NB4 (cell line): Measurements from ENCODE around the gene SLIT1.
A peak's percentile ranks its signal among the peaks of the same experiment; 100 is the strongest.

Experiments used
- DNase-seq: peaks from one replicate; pipeline ENCODE4 v3.0.0; 2010; ENCODE audit warnings: low read depth
- H3K4me3 ChIP-seq: one replicate; pipeline ENCODE4 v1.5.1; 2011; ENCODE audit warnings: mild to moderate bottlenecking, low read depth, low read length, moderate library complexity
- MYC ChIP-seq: IDR thresholded peaks from 2 replicates; pipeline ENCODE4 v1.6.1; 2011; ENCODE audit warnings: low read depth, low read length
- POLR2A ChIP-seq: IDR thresholded peaks from 2 replicates; pipeline ENCODE4 v1.6.1; 2011; ENCODE audit warnings: mild to moderate bottlenecking; ENCODE audit not compliant: insufficient read length; ENCODE audit errors: extremely low read depth
- TF ChIP-seq, protein P1 (sequence below): IDR thresholded peaks from 2 replicates; pipeline ENCODE4 v1.6.1; 2011; ENCODE audit warnings: low read depth, low read length
- TF ChIP-seq, protein P2 (sequence below): IDR thresholded peaks from one replicate; pipeline ENCODE4 v1.5.1; 2012; ENCODE audit warnings: low read depth, low read length

The SLIT1 gene

DNA sequence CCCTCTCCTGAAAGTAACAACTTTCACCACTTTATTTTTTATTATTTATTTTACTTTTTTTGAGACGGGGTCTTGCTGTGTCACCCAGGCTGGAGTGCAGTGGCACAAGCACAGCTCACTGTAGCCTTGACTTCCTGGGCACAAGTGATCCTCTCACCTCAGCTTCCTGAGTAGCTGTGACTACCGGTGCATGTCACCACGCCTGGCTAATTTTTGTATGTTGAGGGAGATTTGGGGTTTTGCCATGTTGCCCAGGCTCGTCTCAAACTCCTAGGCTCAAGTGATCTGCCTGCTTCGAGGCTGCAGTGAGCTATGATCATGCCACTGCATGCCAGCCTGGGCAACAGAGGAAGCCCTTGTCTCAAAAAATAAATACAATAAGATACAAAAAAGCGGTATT is 14.9 kb upstream of the SLIT1 start:
- no peak overlapping the region for H3K4me3 ChIP-seq
- TF ChIP-seq, protein P1, sequence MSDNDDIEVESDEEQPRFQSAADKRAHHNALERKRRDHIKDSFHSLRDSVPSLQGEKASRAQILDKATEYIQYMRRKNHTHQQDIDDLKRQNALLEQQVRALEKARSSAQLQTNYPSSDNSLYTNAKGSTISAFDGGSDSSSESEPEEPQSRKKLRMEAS = no peak
- TF ChIP-seq POLR2A (no peak), MYC (no peak)
- TF ChIP-seq, protein P2, sequence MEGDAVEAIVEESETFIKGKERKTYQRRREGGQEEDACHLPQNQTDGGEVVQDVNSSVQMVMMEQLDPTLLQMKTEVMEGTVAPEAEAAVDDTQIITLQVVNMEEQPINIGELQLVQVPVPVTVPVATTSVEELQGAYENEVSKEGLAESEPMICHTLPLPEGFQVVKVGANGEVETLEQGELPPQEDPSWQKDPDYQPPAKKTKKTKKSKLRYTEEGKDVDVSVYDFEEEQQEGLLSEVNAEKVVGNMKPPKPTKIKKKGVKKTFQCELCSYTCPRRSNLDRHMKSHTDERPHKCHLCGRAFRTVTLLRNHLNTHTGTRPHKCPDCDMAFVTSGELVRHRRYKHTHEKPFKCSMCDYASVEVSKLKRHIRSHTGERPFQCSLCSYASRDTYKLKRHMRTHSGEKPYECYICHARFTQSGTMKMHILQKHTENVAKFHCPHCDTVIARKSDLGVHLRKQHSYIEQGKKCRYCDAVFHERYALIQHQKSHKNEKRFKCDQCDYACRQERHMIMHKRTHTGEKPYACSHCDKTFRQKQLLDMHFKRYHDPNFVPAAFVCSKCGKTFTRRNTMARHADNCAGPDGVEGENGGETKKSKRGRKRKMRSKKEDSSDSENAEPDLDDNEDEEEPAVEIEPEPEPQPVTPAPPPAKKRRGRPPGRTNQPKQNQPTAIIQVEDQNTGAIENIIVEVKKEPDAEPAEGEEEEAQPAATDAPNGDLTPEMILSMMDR = no peak
- DNase-seq = no peak

GRCh38 chr10:97199152-97199551 is 13.4 kb upstream of the SLIT1 start:
- DNase-seq = peak; percentile 28
- no peak overlapping the region for H3K4me3 ChIP-seq
- TF ChIP-seq, protein P1 = no peak
- no peak for TF ChIP-seq MYC
- no peak for TF ChIP-seq POLR2A
- TF ChIP-seq, protein P2 = no peak

DNA sequence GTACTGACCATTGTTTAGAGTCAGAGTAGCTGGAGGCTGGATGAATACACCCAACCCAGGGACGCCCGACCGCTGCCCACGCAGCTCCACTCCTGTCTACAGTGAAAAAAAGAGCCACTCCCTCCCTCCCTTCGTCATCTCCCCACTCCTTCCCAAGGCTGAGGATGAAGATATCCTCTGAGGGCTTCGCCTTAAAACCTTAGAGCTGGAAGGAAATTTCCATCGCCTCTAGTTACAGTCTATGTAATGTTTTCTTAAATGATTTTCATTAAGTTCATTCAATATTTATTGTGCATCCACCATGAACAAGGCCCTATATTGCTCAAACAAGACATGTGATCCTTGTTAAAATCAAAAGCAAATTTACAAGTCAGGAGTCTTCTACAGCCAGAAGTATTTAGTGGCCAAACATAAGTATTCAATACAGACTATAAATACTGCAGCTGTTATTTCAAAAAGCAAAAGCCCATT is 11.3 kb upstream of the SLIT1 start:
- DNase-seq = no peak
- no peak overlapping the region for H3K4me3 ChIP-seq
- TF ChIP-seq MYC (no peak), POLR2A (no peak)
- TF ChIP-seq, protein P2 = no peak
- TF ChIP-seq, protein P1 = no peak

DNA sequence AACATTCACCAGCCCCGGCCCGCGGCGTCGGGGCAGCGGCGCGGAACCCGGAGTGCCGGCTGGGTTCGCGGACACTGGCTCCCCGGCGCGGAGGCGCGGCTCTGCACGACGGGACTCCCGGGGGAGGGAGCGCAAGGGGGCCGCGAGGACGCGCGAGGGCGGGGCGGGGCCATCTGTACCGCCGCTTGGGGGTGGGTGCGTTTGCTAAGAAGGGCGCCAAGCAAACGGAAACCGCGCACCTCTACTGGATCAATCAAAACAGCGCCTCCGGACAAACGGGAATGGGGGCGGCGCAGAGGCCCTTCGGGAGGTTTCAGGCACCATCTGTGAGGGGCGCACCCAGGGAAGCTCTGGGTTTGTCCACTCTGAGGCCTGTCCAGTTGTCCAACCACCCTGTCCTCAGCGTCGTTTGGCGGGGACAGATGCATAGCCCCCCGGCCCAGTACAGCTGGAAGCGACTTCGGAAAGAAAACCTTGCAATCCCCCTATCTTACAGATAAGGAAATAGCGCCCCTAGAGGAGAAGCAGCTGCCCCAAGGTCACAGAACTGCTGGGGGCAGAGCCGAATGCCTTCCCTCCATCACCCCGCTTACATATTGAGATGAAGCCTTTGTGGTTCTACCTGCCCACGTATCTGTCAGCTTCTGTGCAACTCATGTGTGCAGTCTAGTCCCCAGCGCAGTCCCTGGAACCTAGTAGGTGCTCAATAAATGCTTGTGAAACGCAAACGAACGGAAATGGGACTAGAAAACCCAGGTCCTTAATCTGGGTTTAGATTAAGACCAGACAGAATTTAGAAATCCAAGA is 10.7 kb upstream of the SLIT1 start:
- TF ChIP-seq, protein P2 = peak; percentile 96
- no peak for TF ChIP-seq POLR2A
- peak; percentile 19; the same call in 1 of the 2 replicates for TF ChIP-seq MYC
- TF ChIP-seq, protein P1 = peak; percentile 42; the same call in 1 of the 2 replicates
- peak; percentile 82 for DNase-seq
- H3K4me3 ChIP-seq = peak overlapping the region; percentile 58

GRCh38 chr10:97195706-97196222 is 10.0 kb upstream of the SLIT1 start:
- DNase-seq = peak; percentile 31
- TF ChIP-seq MYC (no peak; the same call in 1 of the 2 replicates), POLR2A (no peak)
- TF ChIP-seq, protein P1 = no peak
- TF ChIP-seq, protein P2 = no peak

More at GRCh38 chr10:97195706-97196222, 10.0 kb upstream of the SLIT1 start:
- peak overlapping the region; percentile 23 for H3K4me3 ChIP-seq
